GM21390 (cell line): Measurements from ENCODE around the gene ACADSB.

ENCODE experiments used
- ATAC-seq: cut with Tn5 transposase; IDR thresholded peaks from one replicate; pipeline ENCODE4 v1.9.1; 2021; ENCODE audit not compliant: unreplicated experiment

Gene ACADSB

GRCh38 chr10:123093489-123093888, 84.7 kb downstream of the ACADSB start:
- ATAC-seq, result no peak

GRCh38 chr10:123096452-123096851, 87.6 kb downstream of the ACADSB start:
- ATAC-seq, result no peak

GRCh38 chr10:123097039-123097438, 88.2 kb downstream of the ACADSB start:
- ATAC-seq, result no peak

GRCh38 chr10:123100030-123100762, 91.4 kb downstream of the ACADSB start:
- no peak for ATAC-seq

GRCh38 chr10:123101872-123102271, 93.1 kb downstream of the ACADSB start:
- no peak for ATAC-seq

GRCh38 chr10:123102673-123103072, 93.9 kb downstream of the ACADSB start:
- ATAC-seq, result no peak

- no peak for ATAC-seq
These were observed 95.1 kb downstream of the ACADSB start for GRCh38 chr10:123103944-123104343.
